Natural killer cell (primary cell): ENCODE results near the gene SSR2. TPM values are rescaled to one million over a fixed set of nuclear protein-coding genes. Genes with fewer than 3 reads are reported as not detected.

Source experiments
- ATAC-seq, 3 donors: fragments of 150-1000 bp in 2 of 3; fragments of 200-7000 bp in 1 of 3; cut with Tn5 transposase; 1 replicate in 1 of 3; 2 replicates in 2 of 3; pipeline ENCODE4 v1.10.0; 2021; ENCODE audit warnings: mild to moderate bottlenecking in 2 of 3, moderate library complexity in 2 of 3
- DNase-seq, 2 donors: peaks; one replicate each; pipeline versions ENCODE4 v3.0.0 to v3.0.0-alpha.2; 2013 to 2021; ENCODE audit warnings: mixed read lengths in 1 of 2
- H3K27ac ChIP-seq: one replicate; pipeline ENCODE4 v1.5.1; 2013; ENCODE audit warnings: mild to moderate bottlenecking, low read length
- H3K27me3 ChIP-seq: one replicate; pipeline ENCODE4 v1.6.1; 2013; ENCODE audit warnings: low read length; ENCODE audit not compliant: control insufficient read depth, insufficient read depth
- H3K36me3 ChIP-seq: one replicate; pipeline ENCODE4 v1.6.1; 2013; ENCODE audit warnings: low read length; ENCODE audit not compliant: control insufficient read depth, insufficient read depth
- H3K4me1 ChIP-seq: one replicate; pipeline ENCODE4 v1.6.1; 2013; ENCODE audit warnings: low read length; ENCODE audit not compliant: control insufficient read depth, insufficient read depth
- H3K4me3 ChIP-seq: one replicate; pipeline ENCODE4 v1.5.1; 2013; ENCODE audit warnings: low read length
- H3K9me3 ChIP-seq: one replicate; pipeline ENCODE4 v1.6.1; 2013; ENCODE audit warnings: low read length; ENCODE audit not compliant: control insufficient read depth, insufficient read depth
- H3K27ac Mint-ChIP-seq, 2 donors: one replicate each; pipeline ENCODE4 v1.8.0; 2022; ENCODE audit warnings: mild to moderate bottlenecking in 2 of 2, mixed read lengths in 2 of 2, moderate library complexity in 1 of 2
- H3K27me3 Mint-ChIP-seq, 2 donors: one replicate each; pipeline ENCODE4 v1.8.0; 2022; ENCODE audit warnings: low read depth in 2 of 2, mixed read lengths in 2 of 2
- H3K36me3 Mint-ChIP-seq: one replicate; pipeline ENCODE4 v1.8.0; 2022; ENCODE audit warnings: mixed read lengths
- H3K4me1 Mint-ChIP-seq, 2 donors: one replicate each; pipeline ENCODE4 v1.8.0; 2022; ENCODE audit warnings: mixed read lengths in 2 of 2
- H3K4me3 Mint-ChIP-seq: one replicate; pipeline ENCODE4 v1.8.0; 2022; ENCODE audit warnings: mild to moderate bottlenecking, moderate library complexity, mixed read lengths
- H3K9me3 Mint-ChIP-seq, 2 donors: one replicate each; pipeline ENCODE4 v1.8.0; 2022; ENCODE audit warnings: mixed read lengths in 2 of 2
- CTCF ChIP-seq: fragments of 200-600 bp; IDR thresholded peaks from one replicate; pipeline ENCODE4 v1.8.0; 2022; ENCODE audit warnings: antibody characterized with exemption
- WGBS: methylation state at CpG from one replicate; pipeline ENCODE4 v1.1.7; 2013; ENCODE audit warnings: missing lambda C conversion rate; ENCODE audit not compliant: insufficient coverage; 5-methylcytosine and 5-hydroxymethylcytosine counted together
- intact Hi-C: fragments of 100-400 bp; cut with micrococcal nuclease; formaldehyde crosslinking; loops from one replicate; pipeline ENCODE4 v1.14.2; 2022
- total RNA-seq, 4 donors: library from RNA; stranded (reverse); fragments of 120-200 nt in 1 of 4; gene quantifications; one replicate each; pipeline versions ENCODE4 v1.2.3 to v1.2.4, GENCODE V29; 2013 to 2022

Gene SSR2
- total RNA-seq, 3 donors from 2014 or later (not counting 1 experiment from before 2014, with no cell fraction given) = 209 to 215 (median 211) TPM

DNA sequence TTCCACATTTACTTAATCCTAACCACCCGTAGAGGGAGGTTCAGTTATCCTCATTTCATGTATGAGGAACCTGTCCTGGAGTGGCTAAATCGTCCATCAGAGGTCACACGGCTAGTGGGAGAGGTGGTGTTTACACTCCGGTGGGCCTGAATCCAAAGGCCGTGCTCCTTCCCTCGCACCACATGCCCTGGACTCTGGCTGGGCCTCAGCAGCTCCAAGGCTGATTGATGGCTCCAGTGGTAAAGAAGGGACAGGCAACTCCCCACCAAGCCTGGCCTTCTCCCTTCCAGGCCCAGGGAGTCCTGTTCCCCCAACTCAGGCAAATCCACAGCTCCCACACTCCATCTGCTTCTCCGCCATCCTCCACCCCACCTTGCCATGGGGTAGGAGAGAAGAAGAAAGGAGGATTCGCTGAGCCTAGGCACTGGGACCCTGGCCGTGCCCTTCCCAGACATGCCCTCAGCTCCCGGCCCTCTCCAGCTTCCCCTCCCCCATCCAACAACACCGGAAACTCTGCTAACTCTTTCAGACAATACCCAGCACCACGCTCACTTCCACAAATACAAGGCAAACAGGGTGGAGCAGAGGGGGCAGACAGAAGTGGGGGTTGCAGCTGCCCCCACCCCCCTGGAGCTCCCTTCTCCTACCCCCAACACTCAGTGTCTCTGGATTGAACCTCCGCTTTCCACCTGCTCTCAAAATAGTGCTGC lies 53.3 kb downstream of the SSR2 start:
- no peaks in the 10 kb centered on the region for H3K9me3 Mint-ChIP-seq
- peak overlapping the region; percentile 89 to 90 for H3K27ac Mint-ChIP-seq
- H3K4me1 ChIP-seq = peaks cover 82% of the 10 kb centered on the region
- DNase-seq = peak in 1 of 2 donors; percentile 64
- H3K27ac ChIP-seq = peak overlapping the region; percentile 55
- H3K9me3 ChIP-seq = no peaks in the 10 kb centered on the region
- peak overlapping the region; percentile 69 for H3K4me3 Mint-ChIP-seq
- 47% methylated on average over 11 of the region's 13 CpGs for WGBS
- H3K4me1 Mint-ChIP-seq = peaks cover 62 to 72% of the 10 kb centered on the region in 2 donors
- H3K27me3 Mint-ChIP-seq = no peaks in the 10 kb centered on the region
- no peaks in the 10 kb centered on the region for H3K36me3 Mint-ChIP-seq
- H3K4me3 ChIP-seq = no peak overlapping the region
- ATAC-seq = peak; percentile 53 to 63 (median 60)
- intact Hi-C loops = loop anchor here (2.0 kb wide), 1 partner anchor 13 kb away; no protein-coding TSS in a partner anchor
- no peaks in the 10 kb centered on the region for H3K27me3 ChIP-seq
- TF ChIP-seq CTCF = no peak
- peaks cover 60% of the 10 kb centered on the region for H3K36me3 ChIP-seq

GRCh38 chr1:155966750-155967149 lies 54.0 kb downstream of the SSR2 start:
- Mint-ChIP-seq H3K4me1 (peaks cover 60 to 72% of the 10 kb centered on the region in 2 donors), H3K4me3 (peak overlapping the region; percentile 68), H3K27me3 (no peaks in the 10 kb centered on the region), H3K9me3 (no peaks in the 10 kb centered on the region), H3K36me3 (no peaks in the 10 kb centered on the region), H3K27ac (peak overlapping the region; percentile 89 to 90)
- H3K27ac ChIP-seq = peak overlapping the region; percentile 55
- DNase-seq = no peak
- intact Hi-C loops = loop anchor here (2.0 kb wide), 1 partner anchor 14 kb away; no protein-coding TSS in a partner anchor
- H3K27me3 ChIP-seq = no peaks in the 10 kb centered on the region
- H3K4me3 ChIP-seq = no peak overlapping the region
- H3K4me1 ChIP-seq = peaks cover 82% of the 10 kb centered on the region
- no peak for TF ChIP-seq CTCF
- ATAC-seq = peak; percentile 24 to 44 (median 39)
- WGBS = no CpG with 5 or more reads among the region's 7 CpGs
- H3K36me3 ChIP-seq = peaks cover 68% of the 10 kb centered on the region
- H3K9me3 ChIP-seq = no peaks in the 10 kb centered on the region

- Histone ChIP-seq H3K27ac (peak overlapping the region; percentile 55), H3K9me3 (no peaks in the 10 kb centered on the region), H3K4me1 (peaks cover 81% of the 10 kb centered on the region), H3K4me3 (no peak overlapping the region), H3K36me3 (peaks cover 73% of the 10 kb centered on the region), H3K27me3 (no peaks in the 10 kb centered on the region)
- no peaks in the 10 kb centered on the region for H3K36me3 Mint-ChIP-seq
- H3K27me3 Mint-ChIP-seq = no peaks in the 10 kb centered on the region
- H3K4me3 Mint-ChIP-seq = peak overlapping the region; percentile 45
- no peak for TF ChIP-seq CTCF
- H3K27ac Mint-ChIP-seq = peak overlapping the region; percentile 89 to 90
- no peaks in the 10 kb centered on the region for H3K9me3 Mint-ChIP-seq
- no peak for DNase-seq
- ATAC-seq = no peak
- WGBS = 92% methylated on average over 9 of the region's 9 CpGs
- peaks cover 58 to 69% of the 10 kb centered on the region in 2 donors for H3K4me1 Mint-ChIP-seq
- intact Hi-C loops = loop anchor here (2.0 kb wide), 1 partner anchor 15 kb away; no protein-coding TSS in a partner anchor
Measured at GRCh38 chr1:155966135-155966534, 54.6 kb downstream of the SSR2 start.
